Activated CD8-positive, alpha-beta memory T cell treated with anti-CD3 and anti-CD28 coated beads for 24 hours (primary cell): ENCODE measurements around the gene UNC119B.
"Not testable (repeated sequence)": the region's sequence is repeated elsewhere in the genome, so short reads cannot be mapped to it uniquely, and the experiment has no call there.

ENCODE experiments used
- DNase-seq: peaks from one replicate; pipeline ENCODE4 v3.0.0-alpha.2; 2020

UNC119B gene

GRCh38 chr12:120720234-120720986, 10.2 kb downstream of the UNC119B start:
- DNase-seq = no peak

DNA sequence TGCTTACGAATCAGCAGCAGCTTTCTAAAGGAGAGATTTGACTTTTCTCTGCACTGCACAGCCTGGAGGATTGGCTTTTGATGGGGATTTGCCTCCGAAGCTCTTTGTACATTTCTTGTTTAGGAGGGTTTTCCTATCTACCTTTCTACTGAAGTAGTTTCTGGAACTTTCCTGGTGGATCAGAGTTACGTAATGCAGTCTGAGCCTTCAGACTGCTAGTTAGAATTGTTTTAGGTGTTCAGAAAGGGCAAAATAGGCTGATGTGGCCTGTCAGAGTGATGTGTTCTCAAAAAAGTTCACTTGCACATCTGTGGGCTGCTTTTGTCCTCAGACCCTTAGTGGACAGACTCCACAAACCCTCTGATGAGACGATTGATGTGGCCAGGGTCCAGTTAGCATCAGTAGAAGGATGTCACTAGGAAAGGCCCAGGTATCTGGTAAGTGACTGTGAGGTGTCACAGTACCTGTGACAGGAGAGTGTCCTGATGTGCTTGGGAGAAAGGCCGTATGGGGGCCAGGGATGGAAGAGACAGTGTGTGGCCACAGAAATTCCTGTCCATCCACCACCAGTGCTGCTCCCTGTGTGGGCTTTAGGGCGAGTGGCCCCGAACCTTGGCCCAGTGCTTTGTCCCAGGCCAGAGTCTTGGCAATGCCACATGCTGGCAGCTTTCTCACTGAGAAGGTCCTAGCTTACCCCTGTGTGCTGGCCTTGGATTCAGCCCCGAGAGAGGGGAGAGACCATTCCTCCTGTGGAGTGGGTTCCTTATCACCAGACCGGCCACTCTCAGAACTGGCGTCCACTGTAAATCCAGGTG, 10.9 kb downstream of the UNC119B start:
- no peak for DNase-seq

DNA sequence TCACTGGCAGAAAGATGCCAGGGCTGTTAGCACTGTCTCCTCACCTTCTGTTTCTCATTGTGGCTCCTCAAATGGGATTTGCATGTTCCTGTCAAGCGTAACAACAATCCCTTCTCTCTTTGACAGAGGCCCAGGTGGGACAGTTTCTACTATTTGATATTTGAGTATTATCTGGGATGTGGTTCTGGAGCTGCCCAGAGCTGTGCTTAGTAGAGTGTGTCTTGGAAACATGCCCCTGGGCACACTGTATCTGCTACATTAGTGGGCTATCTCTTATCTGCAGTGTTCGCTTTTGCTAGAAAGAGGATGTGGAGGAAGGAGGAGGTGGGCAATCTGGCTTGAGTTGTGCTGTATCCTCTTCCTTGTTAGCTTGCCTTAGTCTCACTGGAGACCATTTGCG, 11.6 kb downstream of the UNC119B start:
- DNase-seq = no peak

GRCh38 chr12:120722784-120723183, 12.5 kb downstream of the UNC119B start:
- DNase-seq = no peak

GRCh38 chr12:120724720-120725119, 14.5 kb downstream of the UNC119B start:
- no peak for DNase-seq

GRCh38 chr12:120725151-120725658, 14.9 kb downstream of the UNC119B start:
- DNase-seq = no peak

DNA sequence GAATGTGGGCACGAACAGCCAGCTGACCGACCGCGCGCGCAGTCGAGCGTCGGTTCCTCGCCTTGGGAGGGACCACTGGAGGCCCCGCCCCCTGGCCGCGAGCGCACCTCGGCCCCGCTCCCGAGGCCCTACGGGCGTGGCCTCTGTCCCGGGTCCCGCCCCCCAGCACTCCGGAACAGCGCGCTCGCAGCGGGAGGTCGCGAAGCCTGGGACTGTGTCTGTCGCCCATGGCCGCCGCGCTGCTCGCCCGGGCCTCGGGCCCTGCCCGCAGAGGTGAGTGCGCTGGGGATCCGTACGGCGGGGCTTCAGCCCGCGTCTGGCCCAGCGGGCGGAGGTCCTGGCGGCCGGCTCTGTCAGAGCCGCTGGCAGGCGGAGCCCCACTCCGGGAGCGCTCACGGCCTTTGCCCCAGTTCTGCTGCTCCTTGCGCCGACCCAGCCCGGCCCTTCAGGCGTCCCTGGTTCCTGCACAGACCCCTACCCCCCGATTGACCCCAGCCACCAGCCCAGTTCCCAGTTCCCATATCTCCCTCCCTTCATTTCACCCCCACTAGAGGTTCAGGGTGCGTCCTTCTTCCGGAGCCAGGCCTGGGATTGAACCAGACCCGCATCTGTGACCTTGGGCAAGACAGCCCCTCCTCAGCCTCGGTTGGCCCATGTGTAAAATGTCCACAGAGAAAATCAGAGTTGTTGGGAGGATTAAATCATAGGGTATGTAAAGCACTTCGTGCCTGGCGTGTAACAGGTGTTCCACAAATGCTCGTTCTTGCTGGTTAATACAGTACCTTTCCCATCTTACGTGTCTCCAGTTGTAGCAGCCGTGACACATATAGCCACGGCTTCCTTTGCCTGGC, 15.6 kb downstream of the UNC119B start, which contains the start of gene ACADS:
Gene ACADS (plus strand): TSS at position 168 of the 851 bp plus-strand sequence. CDS start 60 bp downstream, at position 228.
- peak; percentile 95 for DNase-seq

DNA sequence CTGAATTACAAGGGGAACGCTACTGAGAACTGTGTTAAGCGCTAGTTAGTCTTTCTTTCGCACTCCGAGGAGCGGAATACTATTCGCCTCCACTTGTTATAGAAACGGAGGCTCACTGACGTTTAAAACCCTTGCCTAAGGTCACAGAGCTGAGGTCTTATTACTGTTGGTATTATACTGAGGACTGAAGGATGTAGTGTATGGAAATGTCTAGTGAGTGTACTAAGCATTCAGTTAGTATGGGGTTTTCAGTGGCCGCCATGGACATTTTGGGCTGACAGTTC, 16.2 kb downstream of the UNC119B start:
- no peak for DNase-seq

GRCh38 chr12:120726961-120727360, 16.7 kb downstream of the UNC119B start:
- no peak for DNase-seq

- DNase-seq = not testable (repeated sequence)
Measured at GRCh38 chr12:120732198-120732597, 21.9 kb downstream of the UNC119B start.

- no peak for DNase-seq
Measured at GRCh38 chr12:120733574-120733973, 23.3 kb downstream of the UNC119B start.

DNA sequence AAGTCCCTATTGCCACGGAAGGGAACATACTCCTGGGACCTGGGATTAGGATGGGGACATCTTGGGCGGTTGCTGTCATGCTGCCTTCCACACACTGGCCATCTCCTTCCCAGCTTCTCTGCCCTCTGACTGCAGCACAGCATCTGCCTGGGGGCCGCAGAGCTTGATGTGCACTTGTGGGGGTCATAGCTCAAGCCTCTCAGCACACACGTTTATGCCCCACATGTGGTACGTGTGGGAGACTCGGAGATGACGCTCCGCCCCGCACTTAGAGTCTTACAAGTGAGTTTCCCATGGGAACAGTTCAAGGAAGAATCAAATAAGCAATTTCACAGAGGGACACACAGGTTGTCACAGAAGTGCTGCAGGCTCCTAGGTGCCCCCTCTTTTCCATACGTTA, 24.0 kb downstream of the UNC119B start:
- no peak for DNase-seq

DNA sequence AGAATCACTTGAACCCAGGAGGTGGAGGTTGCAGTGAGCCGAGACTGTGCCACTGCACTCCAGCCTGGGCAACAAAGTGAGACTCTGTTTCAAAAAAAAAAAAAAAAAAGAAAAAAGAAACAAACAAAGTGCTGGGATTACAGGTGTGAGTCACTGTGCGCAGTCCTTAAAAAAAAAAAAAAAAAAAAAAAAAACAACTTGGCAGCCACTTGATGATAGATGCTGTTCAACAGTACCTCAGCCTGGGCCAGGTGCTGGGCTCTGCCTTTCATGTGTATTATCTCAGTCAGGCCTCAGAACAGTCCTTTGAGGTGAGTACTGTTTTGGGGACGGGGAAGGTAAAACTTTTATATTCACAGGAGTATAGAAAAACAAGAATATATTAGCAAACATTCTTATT, 24.9 kb downstream of the UNC119B start:
- no peak for DNase-seq

DNA sequence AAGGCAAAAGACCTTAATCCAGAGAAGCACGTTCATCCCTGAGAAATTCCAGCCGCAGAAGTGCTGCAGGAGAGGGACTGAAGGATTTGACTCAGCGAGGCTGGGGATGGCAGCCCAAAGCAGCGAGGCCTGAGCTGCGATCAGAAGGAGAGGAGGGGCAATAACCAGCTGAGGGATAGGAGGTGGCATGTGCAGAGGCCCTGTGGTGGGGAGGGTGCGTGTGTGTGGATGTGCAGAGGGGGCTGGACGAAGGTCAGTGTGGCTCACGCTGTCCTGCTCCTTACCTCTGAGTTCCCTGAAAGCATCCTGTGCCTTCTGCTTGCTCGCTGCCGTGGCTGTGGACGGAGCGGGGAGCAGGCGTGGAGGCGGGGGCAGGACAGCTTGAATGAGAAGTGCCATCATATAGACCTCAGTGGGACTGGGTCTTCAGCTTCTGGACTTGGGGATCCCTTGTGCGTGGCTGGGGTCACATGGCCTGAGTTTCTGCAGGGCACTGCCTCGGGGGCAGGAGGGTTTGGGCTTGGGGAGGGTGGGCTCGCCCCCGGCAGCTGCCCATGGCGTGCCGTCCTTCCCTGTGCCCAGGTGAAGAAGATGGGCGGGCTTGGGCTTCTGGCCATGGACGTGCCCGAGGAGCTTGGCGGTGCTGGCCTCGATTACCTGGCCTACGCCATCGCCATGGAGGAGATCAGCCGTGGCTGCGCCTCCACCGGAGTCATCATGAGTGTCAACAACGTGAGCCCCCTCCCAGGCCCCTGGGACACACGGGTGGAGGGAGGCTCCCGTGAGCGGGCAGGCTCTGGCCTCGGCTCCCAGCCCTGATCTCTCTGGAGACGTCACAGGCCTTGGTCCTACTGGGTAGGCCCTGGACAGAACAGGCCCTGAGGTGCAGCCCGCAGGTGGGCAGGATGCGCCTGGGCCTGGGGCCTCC, 26.4 kb downstream of the UNC119B start:
- no peak for DNase-seq

GRCh38 chr12:120737557-120738251, 27.4 kb downstream of the UNC119B start:
- no peak for DNase-seq

DNA sequence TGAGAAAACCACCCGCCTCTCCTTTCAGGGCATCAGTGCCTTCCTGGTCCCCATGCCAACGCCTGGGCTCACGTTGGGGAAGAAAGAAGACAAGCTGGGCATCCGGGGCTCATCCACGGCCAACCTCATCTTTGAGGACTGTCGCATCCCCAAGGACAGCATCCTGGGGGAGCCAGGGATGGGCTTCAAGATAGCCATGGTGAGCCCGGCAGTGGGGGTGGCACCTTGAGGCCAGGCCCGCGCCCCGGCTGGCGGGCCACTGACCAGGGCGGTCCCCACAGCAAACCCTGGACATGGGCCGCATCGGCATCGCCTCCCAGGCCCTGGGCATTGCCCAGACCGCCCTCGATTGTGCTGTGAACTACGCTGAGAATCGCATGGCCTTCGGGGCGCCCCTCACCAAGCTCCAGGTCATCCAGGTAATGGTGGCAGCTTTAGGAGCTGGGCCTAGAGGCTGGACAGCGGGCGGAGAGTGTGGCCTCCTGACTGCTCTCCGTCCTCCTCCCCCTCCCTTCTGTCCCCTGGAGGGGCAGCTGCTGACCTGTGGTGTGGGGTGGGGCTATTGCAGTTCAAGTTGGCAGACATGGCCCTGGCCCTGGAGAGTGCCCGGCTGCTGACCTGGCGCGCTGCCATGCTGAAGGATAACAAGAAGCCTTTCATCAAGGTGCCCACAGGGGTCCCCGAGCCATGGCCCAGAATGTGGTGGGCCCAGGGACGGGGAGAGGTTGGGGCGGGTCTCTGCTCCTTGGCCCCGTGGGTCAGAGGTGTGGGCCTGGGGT, 28.2 kb downstream of the UNC119B start:
- DNase-seq = no peak

GRCh38 chr12:120739031-120739762, 28.9 kb downstream of the UNC119B start:
- no peak for DNase-seq

DNA sequence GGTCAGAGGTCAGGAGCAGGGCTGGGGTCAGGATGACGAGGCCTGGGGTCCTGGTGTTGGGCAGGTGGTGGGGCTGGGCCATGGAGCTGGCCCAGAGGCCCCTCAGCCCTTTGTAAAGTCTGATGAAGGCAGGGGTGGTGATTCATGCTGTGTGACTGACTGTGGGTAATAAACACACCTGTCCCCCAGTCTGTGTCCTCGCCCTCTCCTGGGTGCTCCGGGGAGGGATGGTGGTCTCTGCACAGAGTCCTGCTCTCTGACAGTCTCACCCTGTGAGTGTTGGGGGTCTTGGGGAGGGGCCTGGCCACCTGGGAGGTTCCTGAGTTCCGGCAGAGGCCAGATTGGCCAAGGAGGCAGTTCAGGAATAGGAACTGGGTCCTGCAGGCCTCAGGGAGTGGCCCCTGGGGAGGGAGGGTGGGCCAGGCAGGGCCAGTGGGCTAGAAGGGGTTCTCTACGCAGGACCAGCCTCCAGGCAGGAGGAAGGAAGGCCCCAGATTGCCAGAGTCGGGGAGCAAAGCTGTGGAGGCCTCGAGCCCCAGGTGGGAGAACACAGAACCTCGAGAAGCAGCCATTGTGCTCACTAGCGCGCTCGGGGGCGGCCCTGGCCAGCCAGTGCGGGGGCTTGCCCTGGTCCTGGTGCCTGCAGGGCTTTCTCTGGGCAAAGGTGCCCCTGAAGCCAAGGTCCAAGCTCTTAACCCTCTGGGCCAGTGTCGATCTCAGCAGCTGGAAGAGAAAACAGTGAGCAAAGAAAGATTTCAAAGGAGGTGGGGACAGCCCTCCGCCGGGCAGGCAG, 29.8 kb downstream of the UNC119B start:
- no peak for DNase-seq

DNA sequence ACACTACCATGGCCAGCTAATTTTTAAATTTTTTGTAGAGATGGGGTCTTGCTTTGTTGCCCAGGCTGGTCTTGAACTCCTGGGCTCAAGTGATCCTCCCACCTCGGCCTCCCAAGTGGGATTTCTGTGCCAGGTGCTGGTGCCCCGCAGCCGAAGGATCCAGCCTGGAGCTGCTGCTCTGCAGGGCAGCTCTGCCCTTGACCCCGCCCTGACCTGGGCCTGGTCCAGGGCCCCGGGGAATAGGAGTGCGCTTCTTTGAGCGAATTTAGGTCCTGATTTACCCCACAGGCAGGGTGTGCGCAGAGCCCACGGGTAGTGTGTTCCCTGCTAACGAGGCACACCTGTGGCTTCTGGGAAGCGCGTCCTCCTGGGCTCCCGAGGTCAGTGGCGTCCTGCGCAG, 30.6 kb downstream of the UNC119B start:
- no peak for DNase-seq
